ENCODE results near the gene BDKRB2.

BDKRB2 gene

DNA sequence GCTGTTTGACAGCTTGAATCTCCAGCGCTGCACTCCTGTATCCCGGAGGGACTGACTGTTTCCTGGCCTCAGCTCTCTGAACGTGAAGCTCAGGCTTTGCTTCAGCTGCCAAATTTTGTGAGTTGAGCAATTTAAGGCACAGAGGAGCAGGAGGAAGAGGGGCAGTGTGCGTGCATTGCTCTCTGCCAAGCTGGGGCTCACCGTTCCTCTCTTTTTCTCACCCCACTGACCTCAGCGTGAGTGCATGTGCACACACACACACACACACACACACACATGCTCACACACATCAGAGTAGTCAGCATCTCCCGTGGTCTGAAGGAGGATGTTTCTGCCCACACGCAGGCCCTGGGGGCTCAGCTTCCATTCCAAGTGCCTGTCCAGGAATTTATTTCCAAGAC is 27.8 kb upstream of the BDKRB2 start:
- FAIRE-seq: no peak

DNA sequence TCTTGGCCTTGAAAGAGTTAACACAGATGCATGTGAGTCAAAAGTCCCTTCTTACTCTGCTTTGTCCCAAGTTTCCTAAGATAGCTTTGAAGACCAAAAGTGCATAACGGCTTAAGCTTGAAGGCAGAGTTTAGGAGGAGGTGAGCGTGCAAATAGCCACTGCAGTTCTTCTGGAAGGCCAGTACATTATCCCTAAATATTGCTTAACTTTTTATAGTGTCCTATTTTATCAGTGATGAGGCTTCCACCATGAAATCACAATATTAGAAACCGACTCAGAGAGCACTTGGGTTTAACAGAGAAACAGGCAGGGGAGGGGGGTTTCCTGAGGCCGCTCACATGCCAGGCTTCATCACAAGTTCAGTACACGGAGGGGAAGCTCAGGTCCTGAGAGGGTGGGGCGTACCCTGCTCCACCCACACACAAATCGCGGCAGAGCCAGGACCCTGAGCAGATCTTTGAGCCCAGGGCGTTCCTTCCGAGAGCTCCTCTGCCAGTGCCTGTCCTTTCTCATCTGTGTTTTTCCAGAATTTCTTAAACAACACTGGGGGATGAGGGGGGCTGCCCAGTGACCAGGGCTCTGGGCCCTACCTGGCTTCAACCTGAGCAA is 26.8 kb upstream of the BDKRB2 start:
- FAIRE-seq: no peak

DNA sequence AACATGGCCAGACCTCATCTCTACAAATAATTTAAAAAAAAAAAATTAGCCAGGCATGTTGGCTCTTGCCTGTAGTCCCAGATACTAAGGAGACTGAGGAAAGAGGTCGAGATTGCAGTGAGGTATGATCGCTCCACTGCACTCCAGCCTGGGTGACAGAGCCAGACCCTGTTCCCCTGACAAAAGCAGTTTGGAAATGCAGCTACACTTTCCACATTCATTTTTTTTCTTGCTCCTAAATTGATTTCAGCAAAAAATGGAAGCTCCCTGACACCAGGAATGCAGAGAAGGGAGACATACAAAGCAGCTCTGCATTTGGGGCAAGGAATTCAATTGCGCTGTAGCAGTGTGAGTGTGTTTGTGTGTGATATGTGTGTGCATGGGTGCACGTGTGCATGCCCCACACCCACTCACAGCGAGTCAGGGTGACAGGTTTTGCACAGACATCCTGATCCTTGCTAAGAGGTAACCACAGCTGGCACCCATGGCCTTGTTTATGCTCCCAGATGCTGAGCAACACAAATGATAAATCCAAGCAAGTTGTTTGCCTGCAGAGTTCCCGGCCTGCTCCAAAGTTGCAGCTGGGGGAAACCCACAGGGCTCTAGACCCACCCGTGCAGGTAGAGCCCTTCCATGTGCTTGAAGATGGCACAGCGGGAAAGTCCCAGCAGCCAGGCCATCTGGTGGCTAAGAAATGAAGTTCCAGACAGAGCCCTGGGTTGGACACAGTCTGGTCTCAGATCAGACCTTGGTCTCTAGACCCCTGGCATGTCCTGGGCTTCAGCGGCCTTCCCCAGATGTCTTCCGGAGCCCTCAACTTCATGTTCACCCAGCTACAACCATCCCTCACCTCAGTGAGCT is 25.9 kb upstream of the BDKRB2 start:
- FAIRE-seq: no peak

DNA sequence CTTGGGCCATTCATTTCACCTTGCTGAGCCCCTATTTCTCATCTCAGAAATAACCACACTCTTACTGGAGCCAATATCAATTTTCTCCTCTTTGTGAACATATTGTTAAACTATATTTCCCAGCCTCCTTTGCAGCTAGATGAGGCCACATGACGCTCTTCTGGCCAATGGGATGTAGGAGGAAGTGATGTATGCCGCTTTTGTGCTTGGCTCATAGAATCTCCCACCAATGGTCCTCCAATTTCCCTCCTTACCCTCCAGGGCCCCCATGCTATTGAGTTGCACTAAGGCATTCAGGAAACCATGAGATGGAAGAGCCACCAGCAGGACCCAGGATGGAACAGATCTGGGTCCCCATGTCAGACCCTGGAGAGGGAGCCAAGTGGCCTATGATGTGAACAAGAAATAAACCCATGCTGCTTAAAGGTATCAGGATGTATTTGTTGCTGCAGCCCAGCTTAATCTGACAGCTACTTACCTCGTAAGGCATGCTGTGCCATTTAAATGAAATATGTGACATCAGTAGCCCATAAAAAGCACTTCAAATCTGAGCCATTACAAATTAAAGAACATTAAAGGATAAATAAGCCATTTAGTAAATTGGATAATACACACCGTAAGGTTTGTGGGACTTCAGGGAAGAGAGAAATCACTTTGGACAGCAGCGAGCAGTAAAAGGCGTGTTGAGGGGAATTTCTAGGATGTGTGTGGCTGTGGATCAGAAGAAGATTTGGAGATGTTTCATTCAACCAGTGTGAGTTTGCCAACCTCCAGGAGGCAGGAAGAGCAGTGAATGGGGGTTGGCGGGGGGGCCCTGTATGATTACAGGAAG is 24.4 kb upstream of the BDKRB2 start:
- FAIRE-seq: no peak

DNA sequence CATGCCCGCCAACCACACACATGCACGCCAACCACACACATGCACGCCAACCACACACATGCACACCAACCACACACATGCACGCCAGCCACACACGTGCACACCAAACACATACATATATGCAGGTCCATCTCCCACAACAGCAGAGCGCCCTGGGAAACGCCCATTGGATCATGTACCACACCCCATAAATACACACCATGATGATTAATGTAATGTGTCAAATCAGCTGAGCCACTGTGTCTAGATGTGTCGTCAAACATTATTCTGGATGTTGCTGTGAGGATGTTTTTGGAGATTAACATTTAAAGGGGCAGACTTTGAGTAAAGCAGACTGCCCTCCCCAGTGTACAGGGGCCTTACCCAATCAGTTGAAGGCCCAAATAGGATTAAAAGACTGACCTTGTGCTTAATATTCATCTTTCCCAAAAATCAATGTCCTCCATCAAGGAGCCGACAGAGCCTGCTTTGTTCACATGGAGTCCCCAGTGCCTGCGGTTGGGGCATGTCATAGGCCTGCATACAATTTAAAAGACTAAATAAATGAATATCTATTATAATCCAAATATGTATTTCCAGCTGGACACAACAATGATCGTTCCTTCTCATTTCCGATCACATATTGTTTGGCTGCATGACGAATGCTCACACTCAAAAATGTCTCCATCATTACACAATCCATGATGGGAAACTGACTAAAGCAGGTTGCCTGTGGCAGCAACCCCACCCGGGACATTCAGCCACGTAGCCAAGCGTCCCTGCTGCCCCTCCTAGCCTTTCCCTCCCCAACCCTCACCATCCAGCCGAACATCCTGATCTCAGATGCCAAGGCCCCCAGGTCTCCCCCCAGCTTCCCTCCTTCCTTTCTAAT is 23.2 kb upstream of the BDKRB2 start:
- no peak for FAIRE-seq

DNA sequence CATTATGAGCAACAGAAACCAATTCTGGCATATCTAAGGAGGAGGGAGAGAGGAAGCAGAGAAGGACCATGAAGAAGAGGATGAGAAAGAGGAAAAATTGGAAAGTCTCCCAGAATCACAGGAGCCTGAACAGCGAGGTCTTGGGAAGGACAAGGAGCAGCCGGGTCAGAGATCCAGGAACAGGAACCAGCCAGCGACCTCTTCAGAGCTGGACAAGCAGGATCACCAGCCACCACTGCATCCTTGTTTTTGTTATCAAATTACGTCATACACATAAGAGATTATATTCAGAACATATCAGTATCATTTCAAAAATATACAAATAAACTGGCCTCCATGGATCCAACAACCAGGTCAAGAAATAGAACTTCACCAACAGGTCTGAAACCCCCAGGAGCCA is 22.1 kb upstream of the BDKRB2 start:
- FAIRE-seq: no peak

DNA sequence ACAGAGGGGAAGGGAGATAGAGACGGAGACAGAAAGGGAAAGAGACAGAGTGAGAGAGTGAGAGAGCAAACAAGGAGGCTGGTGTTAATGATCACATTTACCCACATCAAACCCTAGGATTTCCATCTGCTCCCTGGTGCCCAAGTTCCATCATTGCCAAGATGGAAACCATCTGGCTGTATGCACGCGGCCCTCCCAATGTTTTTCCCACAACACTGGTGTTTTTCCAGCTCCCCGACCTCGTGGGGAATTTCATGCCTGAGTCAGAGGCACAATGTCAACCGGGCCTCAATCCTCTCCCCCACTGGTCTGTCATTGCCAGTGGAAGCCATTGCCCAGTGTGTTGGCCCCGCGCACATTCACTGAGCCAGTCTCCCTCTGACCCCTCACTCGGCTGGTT is 19.9 kb upstream of the BDKRB2 start:
- no peak for FAIRE-seq

DNA sequence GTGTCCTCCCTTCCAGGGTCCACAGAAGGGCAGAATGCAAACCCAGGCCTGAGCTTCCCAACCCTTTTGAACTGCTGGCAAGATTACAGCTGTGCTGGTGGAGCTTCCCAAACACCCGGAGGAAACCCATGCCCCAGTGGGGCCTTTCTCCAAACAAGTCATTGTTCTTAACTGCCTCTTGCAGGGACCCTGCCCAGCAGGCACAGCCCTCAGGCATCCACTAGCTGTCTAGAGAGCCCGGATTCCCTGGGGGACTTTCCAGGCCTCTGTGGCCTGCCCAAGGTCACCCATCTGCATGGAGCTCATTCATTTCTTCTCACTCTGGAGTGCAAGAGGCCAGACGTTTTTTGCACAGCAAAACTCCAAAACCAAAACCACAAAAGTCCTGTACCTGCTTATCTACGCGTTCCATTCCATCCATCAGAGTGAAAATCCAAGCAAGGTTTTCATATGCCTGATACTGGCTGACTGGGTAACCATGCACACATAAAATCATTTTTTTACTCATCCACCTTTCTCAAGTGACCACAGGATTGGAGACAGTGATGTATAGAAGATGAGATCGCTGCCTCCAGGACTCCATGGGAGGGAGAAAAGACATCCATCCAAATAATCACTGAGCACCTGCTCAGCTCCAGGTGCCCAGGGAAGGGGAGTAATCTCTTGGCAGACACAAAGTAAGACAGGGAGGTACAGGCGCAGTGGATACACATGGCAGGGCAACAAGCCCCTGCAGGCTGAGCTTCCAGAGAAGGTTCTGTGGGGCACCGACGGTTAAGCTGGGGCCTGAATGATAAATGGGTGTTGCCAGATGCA is 17.2 kb upstream of the BDKRB2 start:
- no peak for FAIRE-seq

DNA sequence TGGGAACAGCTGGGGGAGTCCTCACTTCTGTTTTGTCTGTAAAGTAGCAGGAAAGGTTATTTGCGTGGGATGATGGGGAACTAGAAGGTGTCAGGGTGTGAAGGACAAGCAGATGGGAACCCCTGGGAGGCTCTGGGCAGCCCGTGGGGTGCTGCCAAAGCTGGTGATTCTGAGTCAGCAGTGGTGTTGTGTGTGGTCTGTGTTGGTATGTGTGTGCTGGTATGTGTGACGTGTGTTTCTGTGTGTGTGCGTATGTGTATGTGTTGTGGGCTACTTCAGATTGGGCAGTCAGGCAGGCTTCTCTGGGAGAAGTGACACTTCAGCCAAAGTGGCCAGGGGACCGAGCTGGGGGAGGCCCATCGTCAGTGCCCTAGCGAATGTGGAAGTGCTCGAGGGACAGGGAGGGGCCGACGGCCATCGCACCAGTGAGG is 15.3 kb upstream of the BDKRB2 start:
- FAIRE-seq: no peak

DNA sequence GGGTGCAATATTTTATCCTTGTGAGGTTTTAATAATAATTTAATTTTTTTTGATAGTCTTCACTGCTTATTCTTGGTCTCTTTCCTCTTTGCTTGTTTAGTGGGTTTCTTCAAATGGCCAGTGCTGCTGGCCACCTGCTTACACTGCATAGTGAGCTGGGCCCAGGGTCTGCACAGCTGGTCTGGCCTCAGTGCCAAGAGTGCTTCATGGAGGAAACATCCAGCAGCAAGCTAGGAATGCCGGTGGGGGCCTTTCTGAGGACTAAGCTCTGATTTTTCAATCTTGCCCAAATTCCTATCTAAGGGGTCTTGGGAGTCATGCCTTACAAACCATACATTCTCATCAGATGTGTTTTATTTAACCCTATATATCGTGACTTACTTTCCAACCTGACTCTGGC is 13.3 kb upstream of the BDKRB2 start:
- no peak for FAIRE-seq

DNA sequence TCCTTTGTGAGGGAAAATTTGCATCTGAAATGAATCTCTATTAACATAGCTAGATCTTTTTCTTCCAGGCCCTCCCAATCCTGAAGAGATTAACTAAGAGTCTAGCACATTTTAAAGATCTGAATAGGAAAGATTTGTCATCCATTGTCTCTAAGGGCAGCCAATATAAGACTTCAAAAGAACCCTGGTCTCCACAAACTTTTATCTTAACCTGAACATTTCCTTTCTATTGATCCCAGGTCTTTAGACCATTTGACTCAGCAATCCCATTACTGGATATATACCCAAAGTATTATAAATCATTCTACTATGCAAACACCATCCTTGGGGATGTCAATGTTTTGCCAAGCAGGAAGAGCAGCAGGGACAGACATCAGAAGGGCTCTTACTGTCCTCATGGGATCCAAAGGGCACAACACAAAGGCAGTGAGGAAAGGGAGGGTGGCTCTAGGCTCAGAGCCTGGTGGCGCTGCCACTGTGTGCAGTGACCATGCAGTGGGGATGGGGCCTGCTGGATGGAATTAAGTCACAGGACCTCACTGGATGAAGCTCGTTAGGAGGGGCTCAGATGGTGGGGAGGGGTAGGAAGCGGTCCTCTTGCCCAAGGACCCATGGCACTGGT is 12.7 kb upstream of the BDKRB2 start:
- FAIRE-seq: no peak

DNA sequence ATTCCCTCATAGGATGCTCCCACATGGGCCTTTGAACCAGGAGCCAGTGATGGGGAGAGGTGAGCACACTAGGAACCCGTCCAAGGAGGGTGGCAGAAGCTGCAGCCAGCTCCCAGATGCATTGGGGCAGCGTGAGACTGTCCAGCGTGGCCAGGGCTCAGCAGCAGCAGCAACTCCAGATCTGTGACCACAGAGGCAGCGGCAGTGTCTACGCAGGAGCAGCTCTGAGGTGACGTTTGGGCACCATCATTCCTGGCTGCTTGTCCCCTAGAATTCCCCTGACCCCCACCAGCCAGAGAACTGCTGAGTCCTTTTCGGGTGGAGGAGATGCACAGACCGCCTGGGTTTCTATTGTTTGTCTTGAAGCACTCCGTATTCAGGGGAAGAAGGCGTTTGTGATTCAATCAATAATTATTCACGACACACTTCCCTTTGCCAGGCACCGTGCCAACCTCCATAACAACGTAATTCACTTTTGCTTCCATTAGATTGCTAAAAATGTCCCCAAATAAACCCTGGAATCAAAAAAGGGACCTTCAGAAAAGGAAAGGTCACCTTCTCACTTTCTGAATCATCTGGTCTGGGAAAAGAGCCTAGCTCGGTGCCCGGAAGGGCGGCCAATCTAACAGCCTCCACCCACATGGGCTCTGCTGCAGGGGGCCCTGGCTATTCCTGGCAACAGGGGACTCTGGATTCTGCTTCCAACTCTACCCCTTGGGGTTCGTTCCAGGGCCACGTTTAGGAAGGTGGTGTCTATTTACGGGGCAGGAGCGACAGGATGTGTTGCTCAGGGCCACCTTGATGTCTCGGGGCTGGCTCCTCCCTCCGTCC is 11.4 kb upstream of the BDKRB2 start:
- no peak for FAIRE-seq

DNA sequence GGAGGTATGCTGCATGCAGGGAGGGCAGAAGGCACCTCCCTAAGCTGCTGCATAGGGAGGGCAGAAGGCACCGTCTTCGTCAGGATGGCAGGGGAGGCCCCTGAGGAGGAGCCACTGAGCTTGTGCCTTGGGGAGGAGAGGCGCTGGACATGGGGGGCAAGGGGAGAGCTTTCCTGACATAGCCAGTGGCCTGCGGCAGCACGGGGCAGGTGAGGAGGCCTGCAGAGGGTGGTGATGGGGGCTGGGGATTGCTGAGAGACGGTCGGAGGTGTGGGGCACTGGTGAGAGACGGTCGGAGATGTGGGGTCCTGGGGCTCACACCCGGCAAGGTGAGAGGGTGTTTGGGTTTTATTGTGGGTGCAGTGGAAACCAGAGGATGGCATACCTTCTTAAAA is 10.4 kb upstream of the BDKRB2 start:
- FAIRE-seq: no peak

DNA sequence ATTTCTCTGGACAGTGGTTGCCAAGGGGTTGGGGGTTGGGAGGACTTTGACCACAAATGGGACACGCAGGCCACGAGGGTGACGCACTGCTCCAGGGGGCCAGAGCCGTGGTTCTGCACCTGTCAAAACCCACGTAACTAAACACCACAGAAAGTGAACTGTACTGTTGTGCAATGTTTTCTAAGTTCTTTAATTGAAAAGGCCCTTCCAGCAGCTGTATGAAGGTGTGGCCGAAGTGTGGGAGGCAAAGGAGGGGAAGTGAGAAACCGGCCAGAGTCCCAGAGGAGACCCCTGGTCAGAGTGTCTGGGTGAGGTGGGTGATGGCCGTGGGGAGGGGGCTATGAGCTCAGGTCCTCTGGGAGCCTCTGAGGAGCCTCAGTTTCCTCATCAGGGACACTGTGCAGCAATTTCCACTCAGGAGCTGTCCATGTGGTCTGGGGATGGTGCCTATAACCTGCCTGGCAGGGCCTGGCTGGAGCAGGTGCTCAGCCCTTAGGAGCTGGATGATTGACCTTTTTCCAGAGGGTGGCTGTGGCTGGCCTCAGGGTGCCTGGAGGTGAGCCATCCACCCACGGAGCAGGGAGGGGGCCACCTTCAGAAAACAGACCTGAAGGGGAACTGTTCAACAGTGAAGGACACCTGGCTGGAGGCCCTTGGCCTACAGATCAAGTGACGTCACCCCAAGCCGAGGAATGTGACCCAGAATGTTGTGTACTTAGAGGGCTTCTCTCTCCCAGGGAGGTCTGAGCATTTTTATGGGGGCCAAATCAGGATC is 9.8 kb upstream of the BDKRB2 start:
- FAIRE-seq: no peak

DNA sequence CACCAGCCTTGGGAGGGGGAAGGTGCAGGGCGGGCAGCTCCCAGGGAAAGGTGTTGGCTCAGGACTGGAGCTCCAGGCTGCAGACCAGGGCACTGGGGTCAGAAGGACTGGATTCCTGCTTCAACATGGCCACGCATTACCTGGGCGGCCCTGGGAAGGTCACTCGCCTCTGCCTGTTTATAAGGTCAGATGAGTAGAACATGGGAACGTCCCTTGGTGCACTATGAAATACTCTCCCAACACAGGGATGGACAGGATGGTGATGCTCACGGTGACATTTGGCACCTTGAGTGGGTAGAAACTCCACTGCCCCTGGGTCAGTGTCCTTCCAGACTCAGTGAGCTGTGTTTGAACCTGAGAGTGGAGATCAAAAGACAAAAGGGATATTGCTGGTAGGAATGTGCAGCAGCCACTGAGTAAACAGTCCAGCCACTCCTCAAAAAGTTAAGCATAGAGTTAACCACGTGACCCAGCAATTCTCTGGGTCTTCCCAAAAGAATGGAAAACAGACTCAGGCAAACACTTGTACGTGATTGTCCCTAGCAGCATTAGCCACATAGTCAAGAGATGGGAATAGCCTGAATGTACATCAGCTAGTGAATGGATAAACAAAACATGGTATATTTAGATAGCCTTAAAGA is 9.1 kb upstream of the BDKRB2 start:
- no peak for FAIRE-seq

DNA sequence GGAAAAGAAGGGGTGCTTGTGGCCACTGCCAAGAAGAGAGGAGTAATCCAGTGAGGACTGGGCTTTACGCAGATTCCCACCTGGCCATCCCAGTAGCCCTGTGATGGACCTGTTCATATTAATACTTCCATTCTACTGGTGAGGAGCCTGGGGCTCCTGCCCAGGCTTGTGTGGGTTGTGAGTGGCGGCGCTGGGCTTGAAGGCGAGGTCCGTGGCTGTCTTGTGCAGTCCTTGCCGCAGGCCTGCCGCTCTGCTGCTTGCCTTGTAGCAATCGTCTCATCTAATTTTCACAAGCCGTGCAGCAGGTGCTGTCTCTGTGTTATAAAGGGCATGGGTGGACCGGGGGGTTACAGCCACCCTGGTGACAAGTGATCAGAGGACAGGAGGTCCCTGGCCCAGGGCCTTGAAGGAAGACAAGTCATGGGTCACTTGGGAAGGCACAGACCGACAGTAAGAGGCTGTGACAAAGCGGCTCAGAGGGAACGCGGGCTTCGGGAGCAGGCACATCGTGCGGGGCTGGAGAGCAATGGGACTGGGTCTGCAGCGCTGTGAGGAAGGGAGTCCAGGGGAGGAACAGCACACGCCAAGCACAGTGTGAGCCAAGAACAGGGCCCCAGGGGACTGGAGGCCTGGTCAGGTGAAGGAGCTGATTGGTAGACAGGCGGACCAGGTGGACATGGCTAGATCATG is 7.3 kb upstream of the BDKRB2 start:
- no peak for FAIRE-seq

DNA sequence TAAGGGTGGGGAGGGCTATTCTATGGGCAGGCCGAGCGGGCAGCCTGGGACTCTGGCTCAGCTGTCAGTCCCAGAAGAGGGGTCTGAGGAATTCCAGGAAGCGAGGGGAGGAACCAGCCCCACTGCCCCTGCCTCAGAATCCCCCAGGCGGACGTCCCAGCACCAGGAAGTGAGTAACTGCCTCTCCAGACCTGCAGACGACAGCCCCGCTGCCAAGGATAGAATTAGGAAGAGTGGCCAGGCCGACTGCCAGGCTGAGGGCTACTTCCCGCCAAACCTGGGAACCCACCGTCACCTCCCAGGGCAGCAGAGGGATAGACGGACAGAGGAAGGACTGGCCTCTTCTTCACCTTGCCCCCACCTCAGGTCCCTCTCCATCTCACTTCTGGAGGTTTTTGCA is 6.7 kb upstream of the BDKRB2 start:
- no peak for FAIRE-seq

DNA sequence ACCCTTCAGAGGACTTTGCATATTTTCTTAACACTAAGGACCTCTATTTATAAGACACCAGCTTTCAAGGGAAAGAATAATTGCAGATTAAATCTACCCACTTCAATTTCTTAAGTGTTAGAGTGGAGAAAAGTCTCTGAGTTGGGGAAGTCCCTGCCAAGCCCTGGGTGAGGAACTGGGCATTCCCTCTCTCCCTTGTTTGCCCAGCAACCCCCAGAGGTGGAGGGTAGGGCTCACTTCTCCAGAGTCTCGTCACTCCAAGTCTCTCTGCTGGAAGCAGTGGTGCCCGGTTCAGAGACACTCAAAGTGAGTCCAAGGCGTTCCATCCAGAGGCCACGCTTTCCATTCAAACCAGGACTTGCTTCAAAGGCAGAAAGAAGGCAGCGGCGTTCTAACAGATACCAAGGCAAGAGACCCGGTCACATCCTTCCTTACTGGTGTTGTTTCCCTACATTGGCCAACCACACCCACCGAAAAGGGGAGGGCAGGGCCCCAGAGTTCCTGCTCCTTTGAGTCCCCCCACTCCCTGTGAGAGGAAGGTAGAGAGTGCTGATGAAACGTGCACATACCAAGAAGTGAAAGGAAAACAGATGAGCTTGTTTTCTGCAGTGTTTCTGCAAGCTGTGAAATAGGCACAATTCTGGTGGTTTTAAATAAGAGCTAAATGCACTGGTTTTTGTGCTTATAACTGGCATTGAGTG is 6.1 kb upstream of the BDKRB2 start:
- FAIRE-seq: no peak

Measured in colon (tissue), 2 donors.